GM06990 (cell line): ENCODE data around the gene SPINK13.

Experiments used
- DNase-seq: peaks from one replicate; pipeline ENCODE4 v3.0.0-alpha.2; 2011; ENCODE audit not compliant: insufficient read length; ENCODE audit errors: extremely low read depth
- H3K27me3 ChIP-seq: replicated peaks from 2 replicates; pipeline ENCODE4 v1.6.0; 2011; ENCODE audit warnings: low read length; ENCODE audit not compliant: control insufficient read depth, insufficient read depth
- H3K36me3 ChIP-seq: 2 replicates; pipeline ENCODE4 v1.5.1; 2011; ENCODE audit warnings: low read length; ENCODE audit not compliant: control insufficient read depth, insufficient read depth
- H3K4me3 ChIP-seq: replicated peaks from 2 replicates; pipeline ENCODE4 v1.5.1; 2011; ENCODE audit warnings: low read depth, mild to moderate bottlenecking, control low read depth, low read length
- CTCF ChIP-seq: IDR thresholded peaks from 2 replicates; pipeline ENCODE4 v1.5.1; 2011; ENCODE audit warnings: low read length, control low read depth, mild to moderate bottlenecking, inconsistent platforms; ENCODE audit not compliant: insufficient read depth, poor library complexity, severe bottlenecking

SPINK13 gene

GRCh38 chr5:148268566-148268965 lies at the start of gene SPINK13:
Gene SPINK13, plus strand, starts transcription at chr5:148268794. Its CDS starts 1,279 bp downstream, at chr5:148270073.
- TF ChIP-seq CTCF = no peak
- DNase-seq = no peak
- H3K4me3 ChIP-seq = no peak within 1 kb of the TSS
- no peaks in the 10 kb centered on the region for H3K27me3 ChIP-seq
- H3K36me3 ChIP-seq = no peaks in the 10 kb centered on the region

GRCh38 chr5:148221508-148221907 lies 47.1 kb upstream of the SPINK13 start:
- H3K4me3 ChIP-seq = no peak overlapping the region

GRCh38 chr5:148224117-148224742 lies 44.4 kb upstream of the SPINK13 start:
- TF ChIP-seq CTCF = no peak
- DNase-seq = no peak
- no peaks in the 10 kb centered on the region for H3K36me3 ChIP-seq
- no peaks in the 10 kb centered on the region for H3K27me3 ChIP-seq
- H3K4me3 ChIP-seq = no peak overlapping the region

More at GRCh38 chr5:148221508-148221907, 47.1 kb upstream of the SPINK13 start:
- Histone ChIP-seq H3K36me3 (no peaks in the 10 kb centered on the region), H3K27me3 (no peaks in the 10 kb centered on the region)
- TF ChIP-seq CTCF = no peak
- no peak for DNase-seq

- DNase-seq = no peak
- no peak for TF ChIP-seq CTCF
- Histone ChIP-seq H3K27me3 (no peaks in the 10 kb centered on the region), H3K36me3 (no peaks in the 10 kb centered on the region), H3K4me3 (no peak overlapping the region)
Observed at GRCh38 chr5:148228392-148228984, 40.1 kb upstream of the SPINK13 start.

- Histone ChIP-seq H3K4me3 (no peak overlapping the region), H3K36me3 (no peaks in the 10 kb centered on the region), H3K27me3 (no peaks in the 10 kb centered on the region)
- no peak for DNase-seq
- TF ChIP-seq CTCF = no peak
Observed at GRCh38 chr5:148229840-148230239, 38.8 kb upstream of the SPINK13 start.
